Loucy (cell line): Measurements from ENCODE around the gene VSIG10L.

Source experiments
- H2AFZ ChIP-seq: fragments of 200-600 bp; sonication (generic); 2 replicates; pipeline ENCODE4 v1.6.0; 2016; ENCODE audit warnings: antibody characterized with exemption, mild to moderate bottlenecking, low read length, moderate library complexity
- H3F3A ChIP-seq: fragments of 200-600 bp; 2 replicates; pipeline ENCODE4 v1.6.0; 2016; ENCODE audit warnings: antibody characterized with exemption, low read depth, mild to moderate bottlenecking
- H3K27me3 ChIP-seq: fragments of 200-600 bp; sonication (generic); 2 replicates; pipeline ENCODE4 v1.6.1; 2014; ENCODE audit warnings: low read length, mild to moderate bottlenecking; ENCODE audit not compliant: insufficient read depth, poor library complexity, severe bottlenecking
- H3K36me3 ChIP-seq: fragments of 200-600 bp; sonication (generic); 2 replicates; pipeline ENCODE4 v1.6.1; 2016; ENCODE audit warnings: low read length; ENCODE audit not compliant: insufficient read depth
- H3K4me1 ChIP-seq: fragments of 200-600 bp; sonication (generic); 2 replicates; pipeline ENCODE4 v1.5.1; 2014; ENCODE audit warnings: low read length, mild to moderate bottlenecking; ENCODE audit not compliant: insufficient read depth, poor library complexity, severe bottlenecking
- H3K4me2 ChIP-seq: fragments of 200-600 bp; sonication (generic); 2 replicates; pipeline ENCODE4 v1.6.0; 2014; ENCODE audit warnings: antibody characterized with exemption, low read length, low read depth, mild to moderate bottlenecking; ENCODE audit not compliant: poor library complexity, severe bottlenecking
- H3K4me3 ChIP-seq: fragments of 200-600 bp; sonication (generic); 2 replicates; pipeline ENCODE4 v1.5.1; 2014; ENCODE audit warnings: low read length, mild to moderate bottlenecking, mixed read lengths; ENCODE audit not compliant: poor library complexity, severe bottlenecking
- H3K79me2 ChIP-seq: fragments of 200-600 bp; sonication (generic); 2 replicates; pipeline ENCODE4 v1.6.1; 2014; ENCODE audit warnings: low read length; ENCODE audit not compliant: insufficient read depth
- H3K9ac ChIP-seq: fragments of 200-600 bp; sonication (generic); 2 replicates; pipeline ENCODE4 v1.6.0; 2014; ENCODE audit warnings: mild to moderate bottlenecking, low read depth, low read length, moderate library complexity; ENCODE audit not compliant: poor library complexity, severe bottlenecking
- H3K9me2 ChIP-seq: fragments of 200-600 bp; sonication (generic); replicated peaks from 2 replicates; pipeline ENCODE4 v1.6.1; 2016; ENCODE audit warnings: low read depth, low read length, mixed read lengths
- H3K9me3 ChIP-seq: fragments of 200-600 bp; sonication (generic); 2 replicates; pipeline ENCODE4 v1.6.1; 2014; ENCODE audit warnings: mild to moderate bottlenecking, antibody characterized with exemption, low read length, low read depth; ENCODE audit not compliant: insufficient read depth
- H4K20me1 ChIP-seq: fragments of 200-600 bp; sonication (generic); 2 replicates; pipeline ENCODE4 v1.6.0; 2014; ENCODE audit warnings: antibody characterized with exemption, low read length, mild to moderate bottlenecking; ENCODE audit not compliant: insufficient read depth, poor library complexity, severe bottlenecking
- EZH2phosphoT487 ChIP-seq: fragments of 200-600 bp; IDR thresholded peaks from 2 replicates; pipeline ENCODE4 v1.6.1; 2018; ENCODE audit warnings: antibody characterized with exemption, mild to moderate bottlenecking, moderate library complexity, borderline replicate concordance
- TF ChIP-seq, protein P1 (sequence below): fragments of 200-600 bp; sonication (generic); conservative IDR thresholded peaks from 2 replicates; pipeline ENCODE4 v1.5.1; 2014; ENCODE audit warnings: mild to moderate bottlenecking, antibody characterized with exemption, low read length

Gene VSIG10L

GRCh38 chr19:51320280-51320657 lies 21.7 kb downstream of the VSIG10L start:
- H3K4me1 ChIP-seq = no peaks in the 10 kb centered on the region
- no peaks in the 10 kb centered on the region for H3K27me3 ChIP-seq
- no peak overlapping the region for H3K4me2 ChIP-seq
- no peaks in the 10 kb centered on the region for H3K79me2 ChIP-seq
- H3K9me3 ChIP-seq = no peaks in the 10 kb centered on the region
- H3K9me2 ChIP-seq = no peaks in the 10 kb centered on the region
- TF ChIP-seq, protein P1, sequence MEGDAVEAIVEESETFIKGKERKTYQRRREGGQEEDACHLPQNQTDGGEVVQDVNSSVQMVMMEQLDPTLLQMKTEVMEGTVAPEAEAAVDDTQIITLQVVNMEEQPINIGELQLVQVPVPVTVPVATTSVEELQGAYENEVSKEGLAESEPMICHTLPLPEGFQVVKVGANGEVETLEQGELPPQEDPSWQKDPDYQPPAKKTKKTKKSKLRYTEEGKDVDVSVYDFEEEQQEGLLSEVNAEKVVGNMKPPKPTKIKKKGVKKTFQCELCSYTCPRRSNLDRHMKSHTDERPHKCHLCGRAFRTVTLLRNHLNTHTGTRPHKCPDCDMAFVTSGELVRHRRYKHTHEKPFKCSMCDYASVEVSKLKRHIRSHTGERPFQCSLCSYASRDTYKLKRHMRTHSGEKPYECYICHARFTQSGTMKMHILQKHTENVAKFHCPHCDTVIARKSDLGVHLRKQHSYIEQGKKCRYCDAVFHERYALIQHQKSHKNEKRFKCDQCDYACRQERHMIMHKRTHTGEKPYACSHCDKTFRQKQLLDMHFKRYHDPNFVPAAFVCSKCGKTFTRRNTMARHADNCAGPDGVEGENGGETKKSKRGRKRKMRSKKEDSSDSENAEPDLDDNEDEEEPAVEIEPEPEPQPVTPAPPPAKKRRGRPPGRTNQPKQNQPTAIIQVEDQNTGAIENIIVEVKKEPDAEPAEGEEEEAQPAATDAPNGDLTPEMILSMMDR = no peak
- TF ChIP-seq EZH2phosphoT487 = no peak
- no peaks in the 10 kb centered on the region for H4K20me1 ChIP-seq
- no peak overlapping the region for H3K4me3 ChIP-seq
- H3K9ac ChIP-seq = no peak overlapping the region
- H2AFZ ChIP-seq = no peak overlapping the region
- no peaks in the 10 kb centered on the region for H3F3A ChIP-seq
- H3K36me3 ChIP-seq = no peaks in the 10 kb centered on the region

DNA sequence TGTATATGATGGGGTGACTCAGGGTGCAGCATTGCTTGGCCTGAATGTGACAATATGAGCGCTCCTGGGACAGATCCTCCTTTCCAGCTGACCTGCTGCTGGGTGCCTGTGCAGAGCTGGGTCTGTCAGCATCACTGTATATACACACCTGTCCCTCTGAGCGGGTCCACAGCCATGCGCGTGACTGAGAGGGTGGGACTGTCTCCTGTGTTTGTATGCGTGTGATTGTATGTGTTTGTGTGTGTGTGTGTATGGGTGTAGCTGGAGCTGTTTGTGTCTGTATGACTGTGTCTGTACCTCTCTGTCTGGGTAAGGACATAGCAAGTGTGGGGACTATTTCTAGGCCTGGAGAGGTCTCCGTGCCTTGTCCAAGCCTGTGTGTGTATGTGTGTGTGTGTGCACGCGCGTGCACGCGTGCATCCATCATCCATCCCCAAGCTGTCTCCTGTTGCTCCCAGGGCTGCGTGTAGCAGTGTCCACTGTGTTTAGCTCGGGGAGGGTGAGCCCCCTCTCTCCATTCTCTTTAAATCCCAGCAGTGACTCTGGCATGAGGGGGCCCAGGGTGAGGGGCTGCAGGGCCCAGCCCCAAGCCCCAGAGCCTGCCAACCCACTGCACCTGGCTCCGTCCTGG lies 22.2 kb downstream of the VSIG10L start:
- Histone ChIP-seq H3K9me2 (no peaks in the 10 kb centered on the region), H3K9ac (no peak overlapping the region), H3F3A (no peaks in the 10 kb centered on the region), H3K9me3 (no peaks in the 10 kb centered on the region), H3K4me1 (no peaks in the 10 kb centered on the region), H3K27me3 (no peaks in the 10 kb centered on the region), H3K4me2 (no peak overlapping the region), H2AFZ (no peak overlapping the region), H4K20me1 (no peaks in the 10 kb centered on the region), H3K4me3 (no peak overlapping the region), H3K36me3 (no peaks in the 10 kb centered on the region), H3K79me2 (no peaks in the 10 kb centered on the region)
- TF ChIP-seq, protein P1 = no peak
- TF ChIP-seq EZH2phosphoT487 = no peak

DNA sequence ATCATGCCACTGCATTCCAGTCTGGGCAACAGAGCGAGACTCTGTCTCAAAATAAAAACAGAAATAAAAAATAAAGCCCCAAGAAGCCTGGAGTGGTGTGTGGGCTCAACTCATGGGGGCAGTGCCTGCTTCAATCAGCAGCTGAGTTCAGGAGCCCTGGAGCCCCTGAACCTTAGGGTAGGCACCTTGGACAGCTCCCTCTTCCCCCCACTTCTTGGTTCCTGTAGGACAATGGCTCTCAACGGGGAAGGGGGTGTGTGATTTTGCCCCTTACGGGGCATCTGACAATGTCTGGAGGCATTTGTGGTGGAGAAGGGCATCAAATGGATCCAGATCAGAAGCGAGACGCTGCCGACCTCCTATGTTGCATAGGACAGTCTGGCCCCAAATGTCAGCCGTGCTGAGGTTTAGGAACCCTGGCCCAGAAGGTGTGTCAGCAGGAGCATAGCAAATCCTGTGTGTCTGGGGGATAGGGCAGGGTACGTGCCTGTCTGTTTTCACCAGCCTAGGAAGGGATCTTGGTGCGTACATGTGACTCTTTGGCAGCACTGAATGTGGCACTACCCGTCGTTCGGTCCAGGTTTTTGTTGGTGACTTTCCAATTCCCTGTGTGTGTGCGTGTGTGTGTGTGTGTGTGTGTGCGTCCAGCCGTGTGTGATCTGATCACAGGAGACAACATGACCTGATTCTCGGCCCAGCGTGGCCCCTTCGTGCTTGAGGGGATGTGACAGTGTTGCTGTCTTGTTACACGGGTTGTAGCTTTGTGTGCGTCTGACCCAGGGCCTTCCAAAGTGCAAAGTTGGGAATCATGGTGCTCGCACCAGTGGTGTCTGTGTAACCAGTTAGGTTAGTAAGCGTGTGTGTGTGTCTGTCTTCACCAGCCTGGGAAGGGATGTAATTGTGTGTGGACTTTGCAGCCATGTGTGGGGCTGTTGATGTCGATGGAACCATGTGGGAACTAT lies 23.0 kb downstream of the VSIG10L start:
- Histone ChIP-seq H2AFZ (no peak overlapping the region), H3K4me2 (no peak overlapping the region), H3K9me2 (no peaks in the 10 kb centered on the region), H3K4me3 (no peak overlapping the region), H3K9me3 (no peaks in the 10 kb centered on the region), H4K20me1 (no peaks in the 10 kb centered on the region), H3K9ac (no peak overlapping the region), H3K36me3 (no peaks in the 10 kb centered on the region), H3K27me3 (no peaks in the 10 kb centered on the region), H3F3A (no peaks in the 10 kb centered on the region), H3K4me1 (no peaks in the 10 kb centered on the region), H3K79me2 (no peaks in the 10 kb centered on the region)
- no peak for TF ChIP-seq EZH2phosphoT487
- TF ChIP-seq, protein P1 = no peak
